ENCODE results near the gene NOC2L.

GRCh38 chr1:966704-967300, 7.7 kb upstream of the NOC2L start:
- TF ChIP-seq CTCF (IDR thresholded peaks at IDR 0.05; ENCODE audit: insufficient read depth, low read length) = no peak
- no peak for TF ChIP-seq GABPA (IDR thresholded peaks at IDR 0.05; ENCODE audit: low read depth)
- no peak for TF ChIP-seq POLR2AphosphoS5 (IDR thresholded peaks at IDR 0.05; ENCODE audit: low read depth)
